K562 (cell line): ENCODE results near the gene PIKFYVE. TPM values are rescaled to one million over a fixed set of nuclear protein-coding genes. Genes with fewer than 3 reads are reported as not detected.

Source experiments
- ASH1L ChIP-seq: fragments of 450-650 bp; IDR thresholded peaks from 2 replicates; pipeline ENCODE4 v1.6.1; 2018; ENCODE audit warnings: borderline replicate concordance, mild to moderate bottlenecking, low read depth; ENCODE audit not compliant: partially characterized antibody
- MNT ChIP-seq, 2 experiments: fragments of 450-650 bp; conservative IDR thresholded peaks; 2 replicates each; pipeline ENCODE4 v1.6.1; 2017; ENCODE audit warnings: mild to moderate bottlenecking in 2 of 2, moderate library complexity in 2 of 2
- RFX7 ChIP-seq: fragments of 250-450 bp; sonication (Bioruptor Pico); IDR thresholded peaks from 2 replicates; pipeline ENCODE4 v1.5.1; 2021; ENCODE audit warnings: mild to moderate bottlenecking
- SIX5 ChIP-seq, 2 experiments: IDR thresholded peaks; 2 replicates each; pipeline ENCODE4 v1.6.1; 2011; ENCODE audit warnings: low read length in 2 of 2, borderline replicate concordance in 1 of 2, low read depth in 1 of 2, mild to moderate bottlenecking in 1 of 2, moderate library complexity in 1 of 2; ENCODE audit not compliant: insufficient read depth in 1 of 2
- SMARCE1 ChIP-seq: fragments of 450-650 bp; IDR thresholded peaks from 2 replicates; pipeline ENCODE4 v1.7.1; 2016; ENCODE audit warnings: mild to moderate bottlenecking
- SNRNP70 ChIP-seq: fragments of 200-400 bp; formaldehyde crosslinking; optimal IDR thresholded peaks from 2 replicates; pipeline ENCODE3; 2017; ENCODE audit warnings: low read depth, low read length
- TAF9B ChIP-seq: fragments of 450-650 bp; IDR thresholded peaks from 2 replicates; pipeline ENCODE4 v1.6.1; 2018; ENCODE audit warnings: mild to moderate bottlenecking; ENCODE audit not compliant: partially characterized antibody
- TEAD2 ChIP-seq: fragments of 450-650 bp; IDR thresholded peaks from 2 replicates; pipeline ENCODE4 v1.6.1; 2016; ENCODE audit warnings: missing genetic modification characterization, control low read depth, missing compliant biosample characterization
- TSC22D4 ChIP-seq: fragments of 450-650 bp; IDR thresholded peaks from 2 replicates; pipeline ENCODE4 v1.6.1; 2016; ENCODE audit warnings: missing genetic modification characterization, missing biosample characterization, control low read depth
- ZBTB7A ChIP-seq: IDR thresholded peaks from 2 replicates; pipeline ENCODE4 v1.6.1; 2011; ENCODE audit warnings: low read depth, mild to moderate bottlenecking, low read length, moderate library complexity, borderline replicate concordance; ENCODE audit not compliant: control insufficient read depth
- ZNF212 ChIP-seq: fragments of 450-650 bp; formaldehyde crosslinking; IDR thresholded peaks from 2 replicates; pipeline ENCODE4 v1.4.0; 2020; ENCODE audit warnings: mild to moderate bottlenecking
- ZNF263 ChIP-seq: sonication (generic); formaldehyde crosslinking; IDR thresholded peaks from 2 replicates; pipeline ENCODE4 v1.8.0; 2022; ENCODE audit warnings: mild to moderate bottlenecking, missing genetic modification reagents, borderline replicate concordance
- ZNF707 ChIP-seq: fragments of 250-450 bp; sonication (Bioruptor Pico); conservative IDR thresholded peaks from 2 replicates; pipeline ENCODE4 v1.8.0; 2022; ENCODE audit warnings: inconsistent platforms, mild to moderate bottlenecking, moderate library complexity
- polyA plus RNA-seq, 8 experiments: library from polyadenylated mRNA; depleted of rRNA in 4 of 8; stranded (reverse) in 5 of 8; unstranded in 3 of 8; fragments of >200 nt; fragmentation: Nextera tagmentation in 2 of 8; fragmentation: Illumina TruSeq in 1 of 8; extraction: Ambion mirVana in 2 of 8; extraction: Trizol in 1 of 8; gene quantifications; 2 replicates each; pipeline versions ENCODE4 v1.2.1 to v1.2.3, GENCODE V29; 2011 to 2014; ENCODE audit warnings: inconsistent platforms in 1 of 8, missing spikeins in 1 of 8
- total RNA-seq, 7 experiments: library from RNA; depleted of rRNA in 6 of 7; stranded (reverse); fragments of >200 nt in 6 of 7; fragmentation: Illumina TruSeq in 2 of 7; extraction: Trizol in 2 of 7; gene quantifications; 2 replicates each; pipeline versions ENCODE4 v1.2.1 to v1.2.3, GENCODE V29; 2011 to 2021; ENCODE audit warnings: low replicate concordance in 1 of 7
- TF ChIP-seq, protein P1 (sequence below), 2 experiments: fragments of 450-650 bp; formaldehyde crosslinking in 1 of 2; IDR thresholded peaks; 2 replicates each; pipeline versions ENCODE4 v1.4.0 to v1.6.1; 2014 to 2020; ENCODE audit warnings: mild to moderate bottlenecking in 2 of 2, borderline replicate concordance in 1 of 2, low read depth in 1 of 2
- TF ChIP-seq, protein P2 (sequence below), 2 experiments: fragments of 450-650 bp in 1 of 2; sonication (generic) in 1 of 2; formaldehyde crosslinking in 1 of 2; IDR thresholded peaks in 1 of 2; conservative IDR thresholded peaks in 1 of 2; 2 replicates each; pipeline versions ENCODE4 v1.6.1 to v1.8.1; 2016 to 2023; ENCODE audit warnings: mild to moderate bottlenecking in 2 of 2, moderate library complexity in 2 of 2, inconsistent platforms in 1 of 2, missing genetic modification reagents in 1 of 2

PIKFYVE gene
- total and polyA plus RNA-seq, 9 of the 15 experiments (the other 6 are each of a cell fraction or from before 2014, with no cell fraction given), result 3.6 to 25.6 (median 16.7) TPM

DNA sequence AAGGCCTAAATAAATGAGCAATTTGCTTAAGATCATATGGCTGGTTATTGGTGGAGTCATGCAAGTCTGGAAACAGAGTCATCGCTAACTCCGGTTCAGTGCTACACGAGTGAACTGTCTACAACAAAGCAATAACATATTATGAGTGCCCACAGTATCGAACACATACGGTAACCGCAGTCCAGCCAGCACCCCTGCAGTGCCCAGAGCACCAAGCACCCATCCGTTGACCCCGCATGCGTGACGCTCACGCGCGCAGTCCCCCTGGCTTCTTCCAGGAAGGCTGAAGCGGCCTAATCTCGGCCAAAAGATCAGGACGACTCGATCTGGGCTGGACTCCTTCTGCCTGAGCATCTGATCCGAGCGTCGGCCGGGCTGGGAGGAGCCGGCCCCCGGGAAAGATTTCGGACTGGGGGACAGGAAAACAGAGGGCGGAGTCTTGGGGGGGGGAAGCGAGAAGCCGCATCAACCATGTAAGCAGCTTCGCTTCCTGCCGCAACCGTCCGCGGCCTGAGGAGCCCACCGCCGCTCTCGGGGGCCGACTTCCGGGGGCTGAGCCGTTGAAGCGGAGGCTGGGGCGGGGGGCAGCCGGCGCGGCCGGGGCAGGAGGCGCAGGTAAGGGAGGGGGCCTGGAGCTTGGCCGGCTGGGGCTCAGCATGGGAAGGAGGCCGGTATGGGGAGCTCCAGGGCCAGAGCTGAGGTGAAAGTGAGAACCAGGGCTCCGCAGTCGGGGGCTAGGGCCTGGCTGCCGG lies at the start of gene PIKFYVE (continued):
- TF ChIP-seq, protein P1, sequence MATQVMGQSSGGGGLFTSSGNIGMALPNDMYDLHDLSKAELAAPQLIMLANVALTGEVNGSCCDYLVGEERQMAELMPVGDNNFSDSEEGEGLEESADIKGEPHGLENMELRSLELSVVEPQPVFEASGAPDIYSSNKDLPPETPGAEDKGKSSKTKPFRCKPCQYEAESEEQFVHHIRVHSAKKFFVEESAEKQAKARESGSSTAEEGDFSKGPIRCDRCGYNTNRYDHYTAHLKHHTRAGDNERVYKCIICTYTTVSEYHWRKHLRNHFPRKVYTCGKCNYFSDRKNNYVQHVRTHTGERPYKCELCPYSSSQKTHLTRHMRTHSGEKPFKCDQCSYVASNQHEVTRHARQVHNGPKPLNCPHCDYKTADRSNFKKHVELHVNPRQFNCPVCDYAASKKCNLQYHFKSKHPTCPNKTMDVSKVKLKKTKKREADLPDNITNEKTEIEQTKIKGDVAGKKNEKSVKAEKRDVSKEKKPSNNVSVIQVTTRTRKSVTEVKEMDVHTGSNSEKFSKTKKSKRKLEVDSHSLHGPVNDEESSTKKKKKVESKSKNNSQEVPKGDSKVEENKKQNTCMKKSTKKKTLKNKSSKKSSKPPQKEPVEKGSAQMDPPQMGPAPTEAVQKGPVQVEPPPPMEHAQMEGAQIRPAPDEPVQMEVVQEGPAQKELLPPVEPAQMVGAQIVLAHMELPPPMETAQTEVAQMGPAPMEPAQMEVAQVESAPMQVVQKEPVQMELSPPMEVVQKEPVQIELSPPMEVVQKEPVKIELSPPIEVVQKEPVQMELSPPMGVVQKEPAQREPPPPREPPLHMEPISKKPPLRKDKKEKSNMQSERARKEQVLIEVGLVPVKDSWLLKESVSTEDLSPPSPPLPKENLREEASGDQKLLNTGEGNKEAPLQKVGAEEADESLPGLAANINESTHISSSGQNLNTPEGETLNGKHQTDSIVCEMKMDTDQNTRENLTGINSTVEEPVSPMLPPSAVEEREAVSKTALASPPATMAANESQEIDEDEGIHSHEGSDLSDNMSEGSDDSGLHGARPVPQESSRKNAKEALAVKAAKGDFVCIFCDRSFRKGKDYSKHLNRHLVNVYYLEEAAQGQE (IDR thresholded peaks at IDR 0.05; ENCODE audit: borderline replicate concordance), result peak; percentile 93
- TF ChIP-seq, protein P1 (CRISPR knock-in tag; IDR thresholded peaks at IDR 0.05; ENCODE audit: low read depth), result no peak
- TF ChIP-seq SIX5 (IDR thresholded peaks at IDR 0.05; ENCODE audit: borderline replicate concordance in 1 of 2, insufficient read depth in 1 of 2, low read depth in 1 of 2, low read length in 2 of 2) (no peak), ZNF707 (CRISPR knock-in tag) (no peak), TSC22D4 (tag) (no peak), RFX7 (CRISPR knock-in tag) (no peak), ASH1L (no peak), MNT (conservative IDR thresholded peaks at IDR 0.05) (peak; percentile 76 to 81), ZNF212 (CRISPR knock-in tag) (no peak), SMARCE1 (no peak; the same call in 1 of the 2 replicates), TEAD2 (no peak), TAF9B (no peak), SNRNP70 (no peak), ZNF263 (0 out of 2 replicates have a peak, but pooled peaks have one; percentile 43), ZBTB7A (peak; percentile 73; the same call in 1 of the 2 replicates)
- TF ChIP-seq, protein P2, sequence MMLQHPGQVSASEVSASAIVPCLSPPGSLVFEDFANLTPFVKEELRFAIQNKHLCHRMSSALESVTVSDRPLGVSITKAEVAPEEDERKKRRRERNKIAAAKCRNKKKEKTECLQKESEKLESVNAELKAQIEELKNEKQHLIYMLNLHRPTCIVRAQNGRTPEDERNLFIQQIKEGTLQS (IDR thresholded peaks at IDR 0.05), result no peak; the same call in 1 of the 2 replicates
- TF ChIP-seq, protein P2 (CRISPR knock-in tag; conservative IDR thresholded peaks at IDR 0.05), result no peak
